Measurements from ENCODE around the gene FHIP1A.

DNA sequence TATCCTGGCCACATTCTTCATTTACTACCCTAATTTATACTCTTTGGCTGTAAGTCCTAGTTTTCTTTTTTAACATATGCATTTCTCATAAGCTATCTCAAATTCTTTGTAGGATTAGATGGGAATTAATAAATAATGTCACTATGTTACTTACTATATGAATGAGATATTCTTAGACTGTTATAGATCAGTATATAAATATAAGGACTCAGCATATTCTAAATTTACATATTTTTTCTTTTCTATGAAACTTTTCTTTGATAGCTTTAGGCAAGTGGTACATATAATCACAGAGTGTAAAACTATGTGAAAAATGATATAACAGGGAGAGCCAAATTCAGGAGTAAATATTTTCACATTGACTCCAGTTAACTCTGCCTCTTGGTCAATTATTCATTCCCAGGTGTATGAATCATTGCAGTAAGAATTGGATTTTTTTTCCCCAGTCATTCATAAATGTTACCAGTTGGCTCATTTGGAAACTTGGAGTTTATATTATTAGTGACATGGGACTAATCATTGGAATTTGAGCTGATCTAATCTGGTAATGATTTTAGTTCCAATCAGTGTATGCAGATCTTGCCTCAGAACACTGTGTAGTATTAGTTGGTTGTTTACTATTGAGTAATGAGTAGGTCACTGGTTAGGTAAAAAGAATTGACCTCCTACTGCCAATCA lies 25.3 kb downstream of the FHIP1A start:
- TF ChIP-seq, protein P1, sequence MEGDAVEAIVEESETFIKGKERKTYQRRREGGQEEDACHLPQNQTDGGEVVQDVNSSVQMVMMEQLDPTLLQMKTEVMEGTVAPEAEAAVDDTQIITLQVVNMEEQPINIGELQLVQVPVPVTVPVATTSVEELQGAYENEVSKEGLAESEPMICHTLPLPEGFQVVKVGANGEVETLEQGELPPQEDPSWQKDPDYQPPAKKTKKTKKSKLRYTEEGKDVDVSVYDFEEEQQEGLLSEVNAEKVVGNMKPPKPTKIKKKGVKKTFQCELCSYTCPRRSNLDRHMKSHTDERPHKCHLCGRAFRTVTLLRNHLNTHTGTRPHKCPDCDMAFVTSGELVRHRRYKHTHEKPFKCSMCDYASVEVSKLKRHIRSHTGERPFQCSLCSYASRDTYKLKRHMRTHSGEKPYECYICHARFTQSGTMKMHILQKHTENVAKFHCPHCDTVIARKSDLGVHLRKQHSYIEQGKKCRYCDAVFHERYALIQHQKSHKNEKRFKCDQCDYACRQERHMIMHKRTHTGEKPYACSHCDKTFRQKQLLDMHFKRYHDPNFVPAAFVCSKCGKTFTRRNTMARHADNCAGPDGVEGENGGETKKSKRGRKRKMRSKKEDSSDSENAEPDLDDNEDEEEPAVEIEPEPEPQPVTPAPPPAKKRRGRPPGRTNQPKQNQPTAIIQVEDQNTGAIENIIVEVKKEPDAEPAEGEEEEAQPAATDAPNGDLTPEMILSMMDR (IDR thresholded peaks at IDR 0.05), result no peak
- TF ChIP-seq SIN3A (IDR thresholded peaks at IDR 0.05; ENCODE audit: borderline replicate concordance, insufficient read depth, low read depth, low read length) (no peak), POLR2AphosphoS5 (IDR thresholded peaks at IDR 0.05; ENCODE audit: low read depth, low read length) (no peak)
- TF ChIP-seq, protein P2, sequence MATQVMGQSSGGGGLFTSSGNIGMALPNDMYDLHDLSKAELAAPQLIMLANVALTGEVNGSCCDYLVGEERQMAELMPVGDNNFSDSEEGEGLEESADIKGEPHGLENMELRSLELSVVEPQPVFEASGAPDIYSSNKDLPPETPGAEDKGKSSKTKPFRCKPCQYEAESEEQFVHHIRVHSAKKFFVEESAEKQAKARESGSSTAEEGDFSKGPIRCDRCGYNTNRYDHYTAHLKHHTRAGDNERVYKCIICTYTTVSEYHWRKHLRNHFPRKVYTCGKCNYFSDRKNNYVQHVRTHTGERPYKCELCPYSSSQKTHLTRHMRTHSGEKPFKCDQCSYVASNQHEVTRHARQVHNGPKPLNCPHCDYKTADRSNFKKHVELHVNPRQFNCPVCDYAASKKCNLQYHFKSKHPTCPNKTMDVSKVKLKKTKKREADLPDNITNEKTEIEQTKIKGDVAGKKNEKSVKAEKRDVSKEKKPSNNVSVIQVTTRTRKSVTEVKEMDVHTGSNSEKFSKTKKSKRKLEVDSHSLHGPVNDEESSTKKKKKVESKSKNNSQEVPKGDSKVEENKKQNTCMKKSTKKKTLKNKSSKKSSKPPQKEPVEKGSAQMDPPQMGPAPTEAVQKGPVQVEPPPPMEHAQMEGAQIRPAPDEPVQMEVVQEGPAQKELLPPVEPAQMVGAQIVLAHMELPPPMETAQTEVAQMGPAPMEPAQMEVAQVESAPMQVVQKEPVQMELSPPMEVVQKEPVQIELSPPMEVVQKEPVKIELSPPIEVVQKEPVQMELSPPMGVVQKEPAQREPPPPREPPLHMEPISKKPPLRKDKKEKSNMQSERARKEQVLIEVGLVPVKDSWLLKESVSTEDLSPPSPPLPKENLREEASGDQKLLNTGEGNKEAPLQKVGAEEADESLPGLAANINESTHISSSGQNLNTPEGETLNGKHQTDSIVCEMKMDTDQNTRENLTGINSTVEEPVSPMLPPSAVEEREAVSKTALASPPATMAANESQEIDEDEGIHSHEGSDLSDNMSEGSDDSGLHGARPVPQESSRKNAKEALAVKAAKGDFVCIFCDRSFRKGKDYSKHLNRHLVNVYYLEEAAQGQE (IDR thresholded peaks at IDR 0.05; ENCODE audit: insufficient read depth in 1 of 2, low read depth in 2 of 2, low read length in 1 of 2), result no peak

Data from Panc1 (cell line).